Activated CD4-positive, alpha-beta T cell treated with anti-CD3 and anti-CD28 coated beads, Interleukin-2, amount 50 U/mL, for 1 hour (primary cell): ENCODE measurements around the gene KIF21B.

Experiments used
- DNase-seq: peaks from one replicate; pipeline ENCODE4 v3.0.0-alpha.2; 2020

The KIF21B gene

DNA sequence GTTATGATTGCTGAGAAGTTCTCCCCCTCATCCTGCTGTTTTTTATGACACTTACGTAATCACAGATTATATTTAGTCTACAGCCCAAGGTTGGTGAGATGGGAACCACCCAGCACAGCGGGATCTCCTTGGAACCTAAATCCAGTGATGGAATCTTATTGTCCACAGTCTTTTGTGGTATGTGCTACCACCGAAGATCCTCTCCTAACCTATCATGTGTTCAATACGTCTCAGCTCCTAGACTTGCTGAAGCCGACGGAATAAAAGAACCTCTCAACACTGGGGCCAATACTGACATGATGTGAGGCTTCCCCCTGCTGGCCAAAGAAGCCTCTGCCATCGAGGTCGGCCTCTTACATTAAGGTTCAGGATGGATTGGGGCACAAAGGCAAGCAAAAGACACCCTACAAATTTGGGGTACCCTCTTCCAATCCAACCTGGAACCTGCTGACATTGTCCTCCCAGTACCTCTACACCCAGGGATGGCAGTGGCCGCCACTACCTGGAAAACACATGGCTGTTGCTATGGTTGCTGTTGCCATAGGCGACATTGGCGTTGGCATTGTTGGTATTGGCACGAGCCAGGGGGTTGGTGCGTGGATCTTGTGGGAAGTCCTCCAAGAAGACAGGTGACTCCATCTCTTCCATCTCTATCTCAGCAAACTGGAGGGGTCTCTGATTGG is 19.4 kb upstream of the KIF21B start:
- peak; percentile 71 for DNase-seq

DNA sequence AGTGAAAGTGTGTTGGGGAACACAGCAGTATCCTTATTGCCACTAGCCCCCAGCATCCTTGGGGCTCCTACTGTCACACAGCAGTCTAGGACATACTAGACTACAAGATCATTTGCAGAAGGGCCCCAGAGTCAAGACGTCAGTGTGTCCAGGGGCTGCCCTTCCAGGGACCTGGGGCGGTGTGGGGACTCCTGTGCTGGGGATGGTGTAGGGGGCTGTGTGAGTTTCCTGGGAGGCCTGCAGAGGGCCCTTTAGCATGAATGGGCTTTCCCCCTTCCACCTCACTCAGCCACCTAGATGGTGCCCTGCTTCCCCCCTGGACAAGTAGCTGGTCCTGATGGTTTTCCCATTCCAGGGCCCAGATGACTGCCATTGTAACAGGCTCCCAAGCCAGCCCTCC is 17.5 kb upstream of the KIF21B start:
- DNase-seq = no peak

DNA sequence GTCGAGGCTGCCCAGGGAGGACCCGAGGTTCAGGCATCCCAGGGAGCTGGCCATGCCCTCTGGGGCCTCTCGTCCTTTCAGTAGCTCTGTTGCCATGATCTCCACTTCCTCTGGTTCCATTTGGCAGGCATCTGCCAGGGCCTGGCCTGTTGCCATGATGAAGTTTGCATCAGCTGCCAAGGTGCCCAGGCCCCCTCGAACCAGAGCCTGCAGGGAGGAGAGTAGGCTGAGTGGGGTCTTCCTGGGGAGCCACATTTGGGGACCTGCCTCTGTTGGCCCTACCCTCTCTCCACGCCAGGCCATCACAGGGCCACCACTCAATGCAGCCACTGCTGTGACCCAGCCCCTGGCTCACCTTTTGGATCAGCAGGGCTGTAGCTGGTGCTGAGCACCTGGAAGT is 16.4 kb upstream of the KIF21B start:
- DNase-seq = no peak

- DNase-seq = no peak
These were observed 15.9 kb upstream of the KIF21B start for GRCh38 chr1:201039418-201039817.

DNA sequence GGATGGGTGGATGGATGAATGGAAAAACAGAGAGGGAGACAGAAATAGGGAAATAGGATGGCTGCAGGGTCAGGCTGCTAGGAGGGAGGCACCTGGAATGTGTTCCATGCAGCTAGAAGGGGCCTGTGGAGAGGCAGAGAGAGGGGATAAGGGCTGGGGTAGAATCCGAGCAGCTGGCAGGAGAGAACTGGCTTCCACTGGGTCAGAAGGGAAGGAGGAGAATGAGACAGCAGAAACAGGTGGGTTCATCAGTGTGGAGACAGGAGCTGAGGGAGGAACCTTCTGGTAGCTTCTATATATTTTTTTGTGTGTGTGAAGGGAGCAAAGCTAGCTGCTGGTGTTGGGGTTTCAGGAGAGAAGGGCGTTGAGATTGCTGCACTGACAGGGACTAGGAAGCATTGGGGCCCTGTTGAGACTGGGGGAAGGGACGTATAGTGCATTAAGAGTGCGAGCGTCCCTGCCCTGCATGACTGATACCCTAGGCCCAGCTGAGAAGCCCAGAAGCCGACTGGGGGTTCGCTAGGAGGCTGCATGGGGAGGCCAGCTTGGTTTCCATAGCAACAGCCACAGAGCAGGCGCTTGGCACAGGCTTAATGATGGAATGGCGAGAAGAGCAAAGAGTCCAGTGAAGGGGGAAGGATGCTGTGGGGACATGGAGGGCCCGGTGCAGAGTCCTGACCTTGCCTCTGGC is 14.8 kb upstream of the KIF21B start:
- DNase-seq = no peak

DNA sequence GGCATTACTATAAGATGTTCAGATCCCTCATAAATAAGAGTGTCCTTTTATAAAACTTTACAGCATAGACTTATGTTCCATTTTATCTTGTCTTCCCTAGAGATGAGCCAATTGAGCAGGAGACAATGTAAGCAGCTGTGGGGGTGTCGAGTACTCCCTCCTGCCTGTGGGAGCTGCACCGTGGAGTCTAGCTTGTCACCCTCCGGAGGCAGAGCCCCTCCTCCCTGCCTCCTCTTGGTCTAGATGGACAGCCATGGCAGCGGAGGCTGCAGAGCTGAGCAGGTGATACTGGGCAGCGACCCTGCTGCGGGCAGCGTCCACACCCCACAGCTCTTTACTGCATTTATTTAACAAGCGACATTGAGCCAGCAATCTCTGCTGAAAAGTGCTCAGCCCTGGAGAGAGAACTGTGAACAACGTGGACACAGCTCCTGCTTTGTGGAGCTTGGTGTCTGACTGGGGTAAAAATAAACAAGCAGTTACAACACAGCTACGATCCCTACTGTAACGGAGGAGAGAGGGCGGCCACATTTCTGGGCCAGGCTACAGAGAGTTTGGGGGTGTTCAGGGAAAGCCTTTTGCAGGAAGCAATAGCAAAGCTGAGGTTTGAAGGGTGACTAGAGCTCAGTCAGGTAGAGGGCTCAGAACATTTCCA is 12.8 kb upstream of the KIF21B start:
- DNase-seq = no peak

DNA sequence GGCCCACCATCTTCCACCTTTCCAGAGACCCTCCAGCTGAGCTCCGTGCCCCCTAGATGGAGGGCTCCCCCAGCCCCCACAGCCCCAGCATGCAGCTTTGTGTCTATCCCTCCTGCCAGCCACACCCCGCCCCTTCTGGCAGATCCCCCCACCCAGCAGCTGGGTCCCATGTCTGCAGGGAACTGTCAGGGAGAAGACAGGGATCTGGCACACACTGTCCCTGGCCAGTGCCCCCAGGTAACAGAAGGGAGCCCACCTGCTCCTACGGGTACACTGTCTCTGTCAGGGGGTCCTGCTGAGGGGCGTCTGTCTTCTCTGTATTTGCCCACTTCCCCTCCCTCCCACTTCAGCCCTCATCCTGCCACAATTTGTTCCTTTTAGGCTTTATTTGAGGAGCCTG is 11.2 kb upstream of the KIF21B start:
- no peak for DNase-seq

DNA sequence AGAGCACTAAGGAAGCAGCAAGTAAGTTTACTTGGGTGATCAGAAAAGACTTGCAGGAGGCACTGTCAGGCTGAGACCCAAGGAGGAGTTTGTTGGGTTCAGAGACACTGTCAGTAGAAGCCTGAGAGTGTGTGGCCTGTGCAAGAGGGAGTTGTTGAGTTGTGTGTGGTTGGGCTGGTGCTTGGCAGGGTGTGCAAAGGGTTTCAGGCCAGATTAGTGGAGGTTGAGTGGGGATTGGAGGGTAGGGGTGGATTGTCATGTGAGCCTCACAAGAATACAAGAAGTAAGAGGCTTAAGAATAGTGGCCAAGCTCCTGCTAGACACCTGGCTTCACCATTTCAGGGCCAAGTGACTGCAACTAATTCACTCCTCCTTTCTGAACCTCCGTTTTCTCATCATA is 8.9 kb upstream of the KIF21B start:
- no peak for DNase-seq

GRCh38 chr1:201028461-201028889 is 5.0 kb upstream of the KIF21B start:
- DNase-seq = no peak

DNA sequence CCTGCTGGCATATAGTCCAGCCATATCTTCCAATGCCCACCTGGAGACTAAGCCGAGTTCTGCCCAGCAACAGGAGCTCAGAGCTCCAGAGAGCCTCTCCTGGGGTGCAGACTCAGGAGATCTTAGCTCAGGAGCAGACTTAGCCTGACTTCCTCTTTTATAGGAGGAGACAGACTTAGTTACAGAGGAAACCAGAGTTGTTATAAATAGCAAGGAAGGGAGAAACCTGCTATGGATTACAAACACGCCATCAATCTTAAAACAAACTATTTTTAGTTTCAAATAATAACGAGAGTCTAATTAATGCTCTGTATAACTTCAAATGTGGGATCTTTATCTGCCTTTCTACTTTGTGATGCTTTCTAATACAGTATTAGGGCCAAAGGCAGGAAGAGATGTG is 3.3 kb upstream of the KIF21B start:
- no peak for DNase-seq

DNA sequence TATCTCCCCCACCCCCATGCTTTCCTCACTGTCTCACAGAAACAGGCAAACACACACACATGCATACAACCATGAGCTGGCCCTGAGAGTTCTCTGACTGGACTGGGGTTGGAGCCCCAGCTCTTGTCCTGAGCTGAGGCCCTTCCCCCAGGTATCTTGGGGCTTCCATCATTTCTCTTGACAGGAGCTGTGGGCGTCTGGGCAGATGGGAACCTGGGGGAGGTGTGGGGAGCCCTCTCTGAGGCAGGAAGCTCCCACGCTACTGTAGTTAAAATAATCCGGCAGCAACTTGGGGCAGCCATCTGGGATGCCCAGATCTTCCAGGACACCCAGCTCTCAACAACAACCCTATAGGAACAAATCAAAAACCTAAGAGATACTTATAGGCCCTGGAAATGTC is 2.7 kb upstream of the KIF21B start:
- DNase-seq = no peak

- DNase-seq = no peak
These were observed 2.1 kb upstream of the KIF21B start for GRCh38 chr1:201025571-201026002.

DNA sequence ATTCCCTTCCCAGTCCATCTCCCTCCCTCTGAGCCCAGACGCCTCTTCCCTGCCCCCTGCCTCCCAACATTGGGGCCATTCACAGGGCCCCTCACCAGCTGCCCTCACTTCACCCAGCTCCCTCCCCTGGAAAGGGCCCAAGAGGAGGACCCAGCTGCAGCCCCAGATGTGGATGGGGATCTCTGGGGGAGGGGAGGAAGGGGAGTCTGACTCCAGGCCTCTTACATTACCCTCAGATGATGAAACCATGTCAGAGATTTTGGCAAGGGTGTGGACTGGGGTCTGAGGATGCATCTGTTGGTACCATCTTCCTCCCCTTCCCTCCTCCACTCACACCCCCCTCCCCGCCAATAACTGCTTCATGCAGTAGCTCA is 1.1 kb upstream of the KIF21B start:
- no peak for DNase-seq

GRCh38 chr1:201023920-201024624 is 558 bp upstream of the KIF21B start:
- no peak for DNase-seq

GRCh38 chr1:201022820-201023516 is 546 bp downstream of the KIF21B start:
- no peak for DNase-seq

DNA sequence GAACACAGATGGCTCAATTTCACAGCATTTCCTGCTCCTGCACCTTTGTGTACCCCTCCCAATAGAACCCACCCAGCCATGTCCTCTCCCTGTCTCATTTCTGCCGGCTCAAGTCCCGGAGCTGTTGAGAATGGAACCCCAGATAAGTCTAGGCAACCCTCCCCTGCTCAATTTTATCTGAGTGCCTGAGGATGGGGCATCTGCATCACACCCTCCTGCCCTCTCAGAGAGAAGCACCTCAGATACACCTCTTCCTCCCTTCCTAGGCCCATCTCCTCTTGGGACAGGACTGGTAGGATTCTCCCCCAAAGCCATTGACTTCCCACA is 1.1 kb downstream of the KIF21B start:
- DNase-seq = no peak

DNA sequence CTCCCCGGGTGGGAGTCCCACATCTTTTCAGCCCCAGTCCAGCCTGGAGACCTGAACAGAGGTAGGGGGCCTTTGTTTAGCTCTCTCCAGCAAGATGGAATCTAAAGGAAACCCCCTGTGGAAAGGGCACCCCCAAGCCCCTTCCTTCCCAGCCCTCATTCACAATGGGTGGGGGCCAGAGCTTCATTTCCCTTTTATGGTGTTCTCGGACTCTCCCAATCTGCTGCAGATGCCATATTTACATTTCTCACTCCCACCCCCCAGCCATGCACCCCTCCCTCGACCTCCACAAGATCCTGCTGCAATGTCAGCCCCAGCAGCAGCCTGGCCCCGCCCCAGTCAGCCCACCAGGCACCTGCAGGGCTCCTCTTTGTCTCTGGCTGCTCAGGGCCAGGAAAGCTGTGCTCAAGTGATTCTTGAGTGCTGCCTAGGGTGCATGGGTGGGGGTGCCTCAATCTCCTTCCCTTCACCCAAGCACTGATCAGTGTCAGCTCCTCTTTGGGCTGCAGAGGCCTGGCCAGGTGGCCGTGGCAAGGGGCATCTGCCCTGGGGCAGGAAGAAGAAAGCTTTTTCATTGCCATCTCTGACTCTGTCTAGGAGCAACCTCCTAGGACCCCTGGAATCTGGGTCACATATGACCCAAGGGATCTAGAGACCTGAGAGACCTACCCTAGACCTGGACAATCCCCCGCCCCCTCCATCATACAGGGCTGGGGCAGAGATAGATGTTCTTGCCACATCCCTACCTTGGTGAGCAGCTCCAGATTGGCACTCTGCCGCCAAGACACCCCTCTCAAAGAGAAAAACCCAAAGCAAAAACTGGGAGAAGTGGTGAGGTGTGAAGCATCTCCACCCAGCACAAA is 1.7 kb downstream of the KIF21B start:
- DNase-seq = no peak

- DNase-seq = peak; percentile 33
These were observed 2.5 kb downstream of the KIF21B start for GRCh38 chr1:201020721-201021629.

DNA sequence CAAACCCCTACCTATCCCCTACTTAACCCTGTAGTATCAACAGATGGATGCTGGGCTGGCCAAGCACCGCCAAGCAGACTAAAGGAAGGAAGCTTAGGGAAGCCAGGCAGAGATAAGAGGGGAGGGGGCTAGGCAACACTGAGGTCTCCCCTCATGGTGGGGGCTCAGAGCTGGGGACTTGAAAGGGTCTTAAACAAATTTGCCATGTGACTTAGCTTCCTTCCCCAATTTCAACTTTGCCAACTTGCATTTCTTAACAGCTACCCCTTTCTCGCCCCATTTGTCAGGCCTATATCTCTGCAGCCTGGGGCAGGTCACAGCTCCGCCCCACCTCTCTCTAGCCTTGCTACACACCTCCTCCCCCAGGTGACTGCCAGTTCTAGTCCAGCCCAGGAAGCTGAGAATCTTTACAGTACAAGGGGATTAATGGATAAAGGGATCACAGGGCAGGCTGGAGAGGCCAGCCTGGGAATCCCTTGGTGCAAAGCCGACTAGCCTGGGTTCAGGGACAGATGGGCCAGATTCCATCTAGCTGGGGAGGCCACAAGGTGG is 3.4 kb downstream of the KIF21B start:
- peak; percentile 27 for DNase-seq

- DNase-seq = peak; percentile 85
These were observed 4.1 kb downstream of the KIF21B start for GRCh38 chr1:201019321-201019977.
